BJ (cell line): ENCODE results near the gene SLC17A4. TPM values are rescaled to one million over a fixed set of nuclear protein-coding genes. Genes with fewer than 3 reads are reported as not detected.
"Not testable (repeated sequence)": the region's sequence is repeated elsewhere in the genome, so short reads cannot be mapped to it uniquely, and the experiment has no call there.

ENCODE experiments used
- CTCF ChIA-PET: fragments of 350-600 bp; formaldehyde crosslinking; extraction: SDS; loops from one replicate; lab custom pipeline; 2021; ENCODE audit warnings: antibody characterized with exemption, inconsistent platforms; lab: Yijun Ruan, JAX
- POLR2A ChIA-PET: fragments of 300-600 bp; sonication (Branson Sonifier 250); formaldehyde crosslinking; extraction: SDS; loops from one replicate; lab custom pipeline; 2021; ENCODE audit warnings: antibody characterized with exemption; lab: Charles Lee
- DNase-seq: peaks from one replicate; pipeline ENCODE4 v3.0.0-alpha.2; 2011; ENCODE audit warnings: low read depth
- H3K27me3 ChIP-seq: 2 replicates; pipeline ENCODE4 v1.6.0; 2011; ENCODE audit warnings: low read length; ENCODE audit not compliant: control insufficient read depth, insufficient read depth
- H3K36me3 ChIP-seq: 2 replicates; pipeline ENCODE4 v1.5.1; 2011; ENCODE audit warnings: low read length; ENCODE audit not compliant: control insufficient read depth, insufficient read depth
- H3K4me3 ChIP-seq: 2 replicates; pipeline ENCODE4 v1.5.1; 2011; ENCODE audit warnings: low read depth, mild to moderate bottlenecking, control low read depth, low read length
- CTCF ChIP-seq: IDR thresholded peaks from 2 replicates; pipeline ENCODE4 v1.5.1; 2011; ENCODE audit warnings: low read depth, mild to moderate bottlenecking, control low read depth, inconsistent platforms, low read length, moderate library complexity; ENCODE audit not compliant: insufficient read depth
- polyA plus RNA-seq: library from polyadenylated mRNA; depleted of rRNA; stranded (reverse); fragments of >200 nt; gene quantifications from 2 replicates; pipeline ENCODE4 v1.2.3, GENCODE V29; 2011

The SLC17A4 gene
- polyA plus RNA-seq, 1 experiment = not detected

GRCh38 chr6:25743868-25744267 is 10.7 kb upstream of the SLC17A4 start:
- no peak for TF ChIP-seq CTCF
- CTCF ChIA-PET = no interaction called here

GRCh38 chr6:25745836-25746235 is 8.7 kb upstream of the SLC17A4 start:
- ChIA-PET CTCF (no interaction called here), POLR2A (no interaction called here)
- H3K27me3 ChIP-seq = no peaks in the 10 kb centered on the region
- no peak for DNase-seq
- H3K4me3 ChIP-seq = no peak overlapping the region
- TF ChIP-seq CTCF = no peak
- H3K36me3 ChIP-seq = no peaks in the 10 kb centered on the region

More at GRCh38 chr6:25743868-25744267, 10.7 kb upstream of the SLC17A4 start:
- Histone ChIP-seq H3K36me3 (no peaks in the 10 kb centered on the region), H3K27me3 (no peaks in the 10 kb centered on the region), H3K4me3 (no peak overlapping the region)
- POLR2A ChIA-PET = no interaction called here
- no peak for DNase-seq

GRCh38 chr6:25746968-25747367 is 7.6 kb upstream of the SLC17A4 start:
- DNase-seq = no peak
- no peak for TF ChIP-seq CTCF
- ChIA-PET CTCF (no interaction called here), POLR2A (no interaction called here)
- Histone ChIP-seq H3K27me3 (no peaks in the 10 kb centered on the region), H3K4me3 (no peak overlapping the region), H3K36me3 (no peaks in the 10 kb centered on the region)

GRCh38 chr6:25747477-25747876 is 7.1 kb upstream of the SLC17A4 start:
- DNase-seq = no peak
- no peak for TF ChIP-seq CTCF
- ChIA-PET CTCF (no interaction called here), POLR2A (no interaction called here)
- Histone ChIP-seq H3K36me3 (no peaks in the 10 kb centered on the region), H3K27me3 (no peaks in the 10 kb centered on the region), H3K4me3 (no peak overlapping the region)

- Histone ChIP-seq H3K36me3 (no peaks in the 10 kb centered on the region), H3K27me3 (no peaks in the 10 kb centered on the region), H3K4me3 (no peak overlapping the region)
- TF ChIP-seq CTCF = no peak
- ChIA-PET CTCF (no interaction called here), POLR2A (no interaction called here)
- no peak for DNase-seq
These were observed 6.5 kb upstream of the SLC17A4 start for GRCh38 chr6:25748049-25748448.

DNA sequence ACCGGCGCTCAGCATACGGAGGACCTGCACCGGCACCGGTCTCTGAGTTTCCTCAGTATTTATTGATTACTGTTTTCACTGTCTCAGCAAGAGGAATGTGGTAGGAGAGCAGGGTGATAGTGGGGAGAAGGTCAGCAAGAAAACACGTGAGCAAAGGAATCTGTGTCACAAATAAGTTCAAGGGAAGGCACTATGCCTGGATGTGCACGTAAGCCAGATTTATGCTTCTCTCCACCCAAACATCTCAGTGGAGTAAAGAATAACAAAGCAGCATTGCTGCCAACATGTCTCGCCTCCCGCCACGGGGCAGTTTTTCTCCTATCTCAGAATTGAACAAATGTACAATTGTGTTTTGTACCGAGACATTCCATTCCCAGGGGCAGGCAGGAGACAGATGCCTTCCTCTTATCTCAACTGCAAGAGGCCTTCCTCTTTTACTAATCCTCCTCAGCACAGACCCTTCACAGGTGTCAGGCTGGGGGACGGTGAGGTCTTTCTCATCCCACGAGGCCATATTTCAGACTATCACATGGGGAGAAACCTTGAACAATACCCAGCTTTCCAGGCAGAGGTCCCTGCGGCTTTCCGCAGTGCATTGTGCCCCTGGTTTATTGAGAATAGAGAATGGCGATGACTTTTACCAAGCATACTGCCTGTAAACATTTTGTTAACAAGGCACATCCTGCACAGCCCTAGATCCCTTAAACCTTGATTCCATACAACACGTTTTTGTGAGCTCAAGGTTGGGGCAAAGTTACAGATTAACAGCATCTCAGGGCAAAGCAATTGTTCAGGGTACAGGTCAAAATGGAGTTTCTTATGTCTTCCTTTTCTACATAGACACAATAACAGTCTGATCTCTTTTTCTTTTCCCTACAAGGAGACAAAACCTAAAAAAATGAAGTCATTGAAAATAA is 5.7 kb upstream of the SLC17A4 start:
- CTCF ChIA-PET, DNase-seq, POLR2A ChIA-PET, H3K27me3 ChIP-seq, H3K4me3 ChIP-seq, H3K36me3 ChIP-seq: not testable (repeated sequence)
